Astrocyte (in vitro differentiated cells and primary cell): ENCODE measurements around the gene SYNGR2. TPM values are rescaled to one million over a fixed set of nuclear protein-coding genes. Genes with fewer than 3 reads are reported as not detected.

ENCODE experiments used
- DNase-seq: peaks from one replicate; pipeline ENCODE4 v3.0.0-alpha.2; 2010; ENCODE audit warnings: low read depth
- FAIRE-seq: peaks from 2 replicates; lab custom pipeline; 2011; peaks lifted over from hg19 to GRCh38; lab: Jason Lieb, UNC
- H2AFZ ChIP-seq: 2 replicates; pipeline ENCODE4 v1.6.0; 2012; ENCODE audit warnings: low read depth, low read length, inconsistent platforms
- H3K27ac ChIP-seq: 2 replicates; pipeline ENCODE4 v1.5.1; 2011; ENCODE audit warnings: low read depth, low read length, inconsistent platforms
- H3K27me3 ChIP-seq: 2 replicates; pipeline ENCODE4 v1.6.0; 2011; ENCODE audit warnings: low read length, inconsistent platforms; ENCODE audit not compliant: insufficient read depth
- H3K36me3 ChIP-seq: 2 replicates; pipeline ENCODE4 v1.5.1; 2011; ENCODE audit warnings: low read length, inconsistent platforms; ENCODE audit not compliant: insufficient read depth
- H3K4me1 ChIP-seq: 2 replicates; pipeline ENCODE4 v1.5.1; 2011; ENCODE audit warnings: low read length, inconsistent platforms; ENCODE audit not compliant: insufficient read depth
- H3K4me2 ChIP-seq: 2 replicates; pipeline ENCODE4 v1.6.0; 2012; ENCODE audit warnings: low read length, inconsistent platforms
- H3K4me3 ChIP-seq: 2 replicates; pipeline ENCODE4 v1.5.1; 2011; ENCODE audit warnings: low read depth, mild to moderate bottlenecking, low read length, inconsistent platforms; ENCODE audit not compliant: insufficient read depth
- H3K79me2 ChIP-seq: 2 replicates; pipeline ENCODE4 v1.6.0; 2012; ENCODE audit warnings: mild to moderate bottlenecking, low read length, inconsistent platforms; ENCODE audit not compliant: insufficient read depth
- H3K9ac ChIP-seq: 2 replicates; pipeline ENCODE4 v1.6.0; 2012; ENCODE audit warnings: mild to moderate bottlenecking, low read length, inconsistent platforms
- H3K9me3 ChIP-seq: 2 replicates; pipeline ENCODE4 v1.5.1; 2012; ENCODE audit warnings: low read depth, mild to moderate bottlenecking, low read length, inconsistent platforms; ENCODE audit not compliant: insufficient read depth
- H4K20me1 ChIP-seq: 2 replicates; pipeline ENCODE4 v1.6.0; 2012; ENCODE audit warnings: low read length, inconsistent platforms; ENCODE audit not compliant: insufficient read depth
- H3K27ac Mint-ChIP-seq: one replicate; pipeline ENCODE4 v1.8.0; 2021; ENCODE audit warnings: mild to moderate bottlenecking, mixed read lengths; ENCODE audit not compliant: unreplicated experiment
- H3K27me3 Mint-ChIP-seq: one replicate; pipeline ENCODE4 v1.8.0; 2021; ENCODE audit warnings: low read depth, mixed read lengths; ENCODE audit not compliant: unreplicated experiment
- H3K36me3 Mint-ChIP-seq: one replicate; pipeline ENCODE4 v1.8.0; 2021; ENCODE audit warnings: low read depth, mixed read lengths; ENCODE audit not compliant: unreplicated experiment
- H3K4me1 Mint-ChIP-seq: one replicate; pipeline ENCODE4 v1.8.0; 2021; ENCODE audit warnings: low read depth, mixed read lengths; ENCODE audit not compliant: unreplicated experiment
- H3K4me3 Mint-ChIP-seq: one replicate; pipeline ENCODE4 v1.8.0; 2021; ENCODE audit warnings: mild to moderate bottlenecking, moderate library complexity, mixed read lengths; ENCODE audit not compliant: unreplicated experiment
- H3K9me3 Mint-ChIP-seq: one replicate; pipeline ENCODE4 v1.8.0; 2021; ENCODE audit warnings: mild to moderate bottlenecking, mixed read lengths; ENCODE audit not compliant: unreplicated experiment
- CTCF ChIP-seq: IDR thresholded peaks from 2 replicates; pipeline ENCODE4 v1.5.1; 2011; ENCODE audit warnings: low read depth, mild to moderate bottlenecking, inconsistent platforms, low read length, moderate library complexity; ENCODE audit not compliant: insufficient read depth
- EZH2 ChIP-seq: IDR thresholded peaks from 2 replicates; pipeline ENCODE4 v1.6.1; 2012; ENCODE audit warnings: mild to moderate bottlenecking, low read length, inconsistent platforms; ENCODE audit not compliant: insufficient read depth
- total RNA-seq: library from RNA; stranded (reverse); gene quantifications from 2 replicates; pipeline ENCODE4 v1.2.1, GENCODE V29; 2021

Gene SYNGR2
- total RNA-seq, 1 donor from 2014 or later: 82.2 TPM

- H3K4me1 ChIP-seq: peaks cover 11% of the 10 kb centered on the region
- H3K4me3 Mint-ChIP-seq: no peak overlapping the region
- H3K4me3 ChIP-seq: no peak overlapping the region
- no peak overlapping the region for H2AFZ ChIP-seq
- H4K20me1 ChIP-seq: no peaks in the 10 kb centered on the region
- H3K36me3 Mint-ChIP-seq: no peaks in the 10 kb centered on the region
- H3K9me3 ChIP-seq: no peaks in the 10 kb centered on the region
- DNase-seq: no peak
- H3K27me3 Mint-ChIP-seq: peaks cover 20% of the 10 kb centered on the region
- peaks cover 15% of the 10 kb centered on the region for H3K27me3 ChIP-seq
- no peak overlapping the region for H3K4me2 ChIP-seq
- FAIRE-seq: no peak
- H3K79me2 ChIP-seq: no peaks in the 10 kb centered on the region
- H3K27ac Mint-ChIP-seq: no peak overlapping the region
- H3K9ac ChIP-seq: no peak overlapping the region
- no peak for TF ChIP-seq CTCF
- TF ChIP-seq EZH2: peak; percentile 50
- H3K4me1 Mint-ChIP-seq: peaks cover 2% of the 10 kb centered on the region
- no peak overlapping the region for H3K27ac ChIP-seq
- no peaks in the 10 kb centered on the region for H3K36me3 ChIP-seq
- no peaks in the 10 kb centered on the region for H3K9me3 Mint-ChIP-seq
Observed at GRCh38 chr17:78131172-78132083, 37.0 kb upstream of the SYNGR2 start.

- H3K27me3 ChIP-seq: peaks cover 14% of the 10 kb centered on the region
- H3K9me3 ChIP-seq: no peaks in the 10 kb centered on the region
- no peak overlapping the region for H3K4me3 Mint-ChIP-seq
- TF ChIP-seq EZH2: no peak
- TF ChIP-seq CTCF: no peak
- no peaks in the 10 kb centered on the region for H3K9me3 Mint-ChIP-seq
- H3K4me2 ChIP-seq: no peak overlapping the region
- no peak overlapping the region for H3K9ac ChIP-seq
- peaks cover 22% of the 10 kb centered on the region for H3K27me3 Mint-ChIP-seq
- H3K27ac ChIP-seq: no peak overlapping the region
- H3K4me1 ChIP-seq: peaks cover 11% of the 10 kb centered on the region
- no peaks in the 10 kb centered on the region for H3K79me2 ChIP-seq
- no peak overlapping the region for H3K27ac Mint-ChIP-seq
- H4K20me1 ChIP-seq: no peaks in the 10 kb centered on the region
- DNase-seq (no peak), FAIRE-seq (no peak)
- H3K4me3 ChIP-seq: no peak overlapping the region
- no peak overlapping the region for H2AFZ ChIP-seq
- H3K36me3 ChIP-seq: no peaks in the 10 kb centered on the region
- no peaks in the 10 kb centered on the region for H3K36me3 Mint-ChIP-seq
- H3K4me1 Mint-ChIP-seq: peaks cover 2% of the 10 kb centered on the region
Observed at GRCh38 chr17:78132084-78132676, 36.2 kb upstream of the SYNGR2 start.

GRCh38 chr17:78132767-78133178 lies 35.6 kb upstream of the SYNGR2 start:
- Histone ChIP-seq H3K36me3 (no peaks in the 10 kb centered on the region), H4K20me1 (no peaks in the 10 kb centered on the region), H3K4me3 (no peak overlapping the region), H3K27ac (no peak overlapping the region), H3K4me2 (no peak overlapping the region), H3K4me1 (peaks cover 8% of the 10 kb centered on the region), H2AFZ (no peak overlapping the region), H3K79me2 (no peaks in the 10 kb centered on the region), H3K27me3 (peaks cover 10% of the 10 kb centered on the region), H3K9me3 (no peaks in the 10 kb centered on the region), H3K9ac (no peak overlapping the region)
- no peaks in the 10 kb centered on the region for H3K9me3 Mint-ChIP-seq
- FAIRE-seq (no peak), DNase-seq (no peak)
- H3K27ac Mint-ChIP-seq: no peak overlapping the region
- no peaks in the 10 kb centered on the region for H3K36me3 Mint-ChIP-seq
- H3K27me3 Mint-ChIP-seq: peaks cover 22% of the 10 kb centered on the region
- H3K4me3 Mint-ChIP-seq: no peak overlapping the region
- H3K4me1 Mint-ChIP-seq: peaks cover 2% of the 10 kb centered on the region
- TF ChIP-seq CTCF (no peak), EZH2 (no peak)
